ENCODE measurements around the gene SACM1L.

GRCh38 chr3:45771166-45771775, 82.1 kb downstream of the SACM1L start:
- no peak for TF ChIP-seq CTCF (IDR thresholded peaks at IDR 0.05; ENCODE audit: borderline replicate concordance, extremely low read depth, low read length, poor library complexity, severe bottlenecking)
- no peak for TF ChIP-seq EZH2 (IDR thresholded peaks at IDR 0.05; ENCODE audit: borderline replicate concordance, low read depth, low read length, severe bottlenecking)
